Hematopoietic multipotent progenitor cell (in vitro differentiated cells): ENCODE data around the gene TBL1X. TPM values are rescaled to one million over a fixed set of nuclear protein-coding genes. Genes with fewer than 3 reads are reported as not detected.
"Not testable (repeated sequence)": the region's sequence is repeated elsewhere in the genome, so short reads cannot be mapped to it uniquely, and the experiment has no call there.

Experiments used
- DNase-seq, 3 donors: peaks; one replicate each; pipeline ENCODE4 v3.0.0-alpha.2; 2011 to 2015; ENCODE audit warnings: low read depth in 2 of 3, low spot score in 2 of 3
- total RNA-seq: library from RNA; depleted of rRNA; stranded (reverse); fragments of >200 nt; gene quantifications from one replicate; pipeline ENCODE4 v1.2.3, GENCODE V29; 2012

The TBL1X gene
- total RNA-seq, 1 donor: 12.4 TPM

DNA sequence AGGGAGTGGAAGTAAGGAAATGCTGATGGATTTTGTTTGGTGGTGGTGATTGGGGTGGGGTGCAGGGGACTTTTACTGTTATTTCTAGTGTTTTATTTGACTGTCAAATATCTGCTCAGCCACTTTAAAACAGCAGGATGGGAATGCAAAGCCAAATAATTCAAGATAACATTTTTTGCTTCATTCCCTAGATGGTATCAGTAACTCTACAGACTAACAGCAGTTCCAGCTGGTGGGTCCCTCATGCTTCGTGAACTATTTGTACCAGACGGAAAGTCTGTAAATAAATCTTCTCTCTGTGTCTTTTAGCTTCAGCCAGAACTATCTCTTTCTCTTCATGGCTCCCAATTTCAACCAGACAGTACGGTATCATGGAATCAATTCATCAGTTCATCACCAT lies 273.3 kb downstream of the TBL1X start:
- DNase-seq: no peak

- DNase-seq: no peak
These were observed 274.3 kb downstream of the TBL1X start for GRCh38 chrX:9739130-9739529.

- peak in 2 of 3 donors; percentile 64 to 67 for DNase-seq
These were observed 280.7 kb downstream of the TBL1X start for GRCh38 chrX:9745417-9746115.

- DNase-seq: peak in 2 of 3 donors; percentile 58 to 67
These were observed 281.5 kb downstream of the TBL1X start for GRCh38 chrX:9746148-9746888.

DNA sequence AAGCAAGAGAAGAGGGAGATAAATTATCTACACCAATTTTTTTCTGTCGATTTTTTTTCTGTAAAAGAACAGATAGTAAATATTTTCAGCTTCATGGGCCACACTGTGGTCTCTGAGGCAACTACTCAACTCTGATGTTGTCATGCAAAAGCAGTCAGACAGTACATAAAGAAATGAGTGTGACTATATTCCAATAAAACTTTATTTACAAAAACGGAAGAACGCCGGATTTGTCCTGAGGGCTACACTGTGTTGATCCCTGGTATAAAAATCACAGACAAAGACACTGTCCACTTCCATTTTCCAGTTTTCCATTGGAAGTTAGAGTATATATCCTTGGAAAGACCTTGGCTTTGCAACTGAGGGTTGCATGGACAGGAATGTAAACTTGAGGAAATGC lies 282.8 kb downstream of the TBL1X start:
- DNase-seq: no peak

- peak in 1 of 3 donors; percentile 36 for DNase-seq
These were observed 284.4 kb downstream of the TBL1X start for GRCh38 chrX:9749146-9749692.

- no peak for DNase-seq
These were observed 292.5 kb downstream of the TBL1X start for GRCh38 chrX:9757366-9757765.

GRCh38 chrX:9758021-9758638 lies 293.3 kb downstream of the TBL1X start:
- peak in 1 of 3 donors; percentile 52 for DNase-seq

DNA sequence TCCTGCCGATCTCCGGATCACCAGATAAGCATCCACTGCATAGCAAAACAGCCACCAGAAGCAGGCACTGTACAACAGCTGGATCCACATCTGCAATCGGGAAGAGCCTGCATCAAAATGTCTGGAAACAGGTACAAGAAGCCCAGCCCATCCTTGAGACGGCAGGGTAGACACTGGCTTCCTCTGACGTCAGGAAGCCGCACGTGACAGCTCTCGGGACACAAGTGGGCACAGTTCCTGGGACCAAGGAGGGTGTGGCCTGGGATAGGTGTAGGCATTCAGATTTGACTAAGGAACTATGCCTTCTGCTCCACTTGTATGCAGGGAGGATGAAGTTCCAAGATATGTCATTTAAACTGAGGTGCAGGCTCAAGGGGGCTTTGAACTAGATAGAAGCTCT lies 294.5 kb downstream of the TBL1X start:
- DNase-seq: no peak

- no peak for DNase-seq
These were observed 300.3 kb downstream of the TBL1X start for GRCh38 chrX:9765072-9765736.

DNA sequence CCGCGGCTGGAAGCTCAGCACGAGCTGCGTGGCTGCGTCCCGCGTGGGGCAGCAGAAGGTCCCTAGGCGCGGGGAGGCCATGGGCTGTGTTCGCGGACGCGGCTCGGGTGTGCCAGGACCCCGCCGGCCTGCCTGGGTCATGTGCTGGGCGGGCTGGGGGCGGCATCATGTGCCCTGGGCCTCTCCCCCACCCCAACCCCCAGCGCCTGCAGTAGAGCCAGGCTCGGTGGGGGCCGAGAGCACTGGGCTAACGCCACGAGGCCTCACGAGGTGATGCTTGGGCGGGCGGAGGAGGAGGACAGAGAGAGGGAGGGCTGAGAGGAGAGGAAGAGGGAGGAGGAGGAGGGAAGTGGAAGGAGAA lies 300.9 kb downstream of the TBL1X start, which contains the start of gene GPR143:
Gene GPR143, minus strand, starts transcription at position 111 of the 361 bp plus-strand sequence. Its CDS starts 30 bp downstream, at position 81.
- DNase-seq: no peak

DNA sequence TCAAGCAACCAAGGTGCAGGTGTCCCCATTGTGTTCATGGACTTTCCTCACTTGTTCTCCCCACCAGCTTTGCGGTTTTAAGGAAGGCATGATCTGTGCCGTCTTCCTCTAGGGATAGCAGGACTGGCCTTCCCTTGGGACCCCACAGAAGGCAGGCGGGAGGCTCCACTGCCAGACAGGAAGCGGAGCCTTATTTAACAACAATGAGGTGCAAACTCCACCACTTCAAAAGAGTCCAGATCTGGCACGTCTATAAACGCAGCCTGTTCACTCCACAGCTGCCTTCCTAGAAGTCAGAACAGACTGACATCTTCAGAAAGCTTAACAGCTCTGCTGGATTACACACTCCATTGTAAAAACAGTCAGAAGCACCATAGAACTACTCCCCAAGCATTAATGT lies 302.5 kb downstream of the TBL1X start:
- DNase-seq: no peak

DNA sequence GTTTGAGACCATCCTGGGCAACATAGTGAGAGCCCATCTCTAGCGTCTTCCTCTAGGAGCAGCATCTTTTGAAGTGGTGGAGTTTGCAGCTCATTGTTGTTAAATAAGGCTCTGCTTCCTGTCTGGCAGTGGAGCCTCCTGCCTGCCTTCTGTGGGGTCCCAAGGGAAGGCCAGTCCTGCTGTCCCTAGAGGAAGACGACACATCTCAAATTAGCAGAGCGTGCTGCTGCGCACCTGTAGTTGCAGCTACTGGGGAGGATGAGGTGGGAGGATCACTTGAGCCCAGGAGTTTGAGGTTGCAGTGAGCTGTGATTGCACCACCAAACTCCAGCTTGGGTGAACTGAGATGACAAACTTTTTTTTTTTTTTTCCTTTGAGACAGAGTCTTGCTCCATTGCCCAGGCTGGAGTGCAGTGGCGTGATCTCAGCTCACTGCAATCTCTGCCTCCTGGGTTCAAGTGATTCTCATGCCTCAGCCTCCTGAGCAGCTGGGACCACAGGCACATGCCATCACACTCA lies 303.5 kb downstream of the TBL1X start:
- not testable (repeated sequence) for DNase-seq

DNA sequence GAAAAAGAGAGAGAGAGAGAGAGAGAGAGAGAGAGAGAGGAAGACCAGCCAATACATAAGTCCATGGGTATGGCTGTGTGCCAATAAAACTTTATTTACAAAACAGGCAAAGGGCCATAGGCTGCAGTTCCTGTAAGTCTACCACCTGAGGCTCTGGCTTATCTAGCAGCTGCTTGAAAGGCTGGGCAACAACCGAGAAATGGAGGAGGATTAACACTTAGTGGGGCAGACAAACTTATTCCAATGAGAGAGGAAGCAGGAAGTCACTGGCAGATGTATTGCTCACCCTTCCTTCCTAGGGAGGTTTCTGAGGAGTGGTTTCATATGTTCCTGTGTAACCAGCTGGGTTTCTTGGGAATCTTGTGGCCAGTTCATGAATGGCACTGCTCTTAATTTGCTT lies 305.5 kb downstream of the TBL1X start:
- DNase-seq: no peak

GRCh38 chrX:9772943-9773342 lies 308.1 kb downstream of the TBL1X start:
- no peak for DNase-seq

- DNase-seq: peak in 2 of 3 donors; percentile 24 to 36
These were observed 311.1 kb downstream of the TBL1X start for GRCh38 chrX:9775930-9776329.

DNA sequence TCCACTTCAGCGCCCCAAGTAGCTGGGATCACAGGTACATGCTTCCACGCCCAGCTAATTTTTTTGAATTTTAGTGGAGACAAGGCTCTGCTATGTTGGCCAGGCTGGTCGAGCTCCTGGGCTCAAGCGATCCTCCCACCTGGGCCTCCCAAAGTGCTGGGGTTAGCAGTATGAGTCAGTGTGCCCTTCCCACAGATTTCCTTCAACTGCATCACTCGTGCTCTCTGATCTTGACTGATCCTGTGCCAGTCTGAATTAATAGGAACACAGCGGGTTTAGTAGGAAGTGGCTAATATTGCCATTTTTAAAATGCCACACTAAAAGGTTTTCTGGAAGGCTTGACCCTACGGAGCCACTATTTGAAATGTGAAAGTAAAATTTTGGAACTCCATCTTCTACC lies 317.1 kb downstream of the TBL1X start:
- DNase-seq: no peak

GRCh38 chrX:9784332-9784731 lies 319.5 kb downstream of the TBL1X start:
- DNase-seq: no peak

GRCh38 chrX:9785254-9785943 lies 320.5 kb downstream of the TBL1X start:
- DNase-seq: no peak
